Measurements from ENCODE around the gene PPP4R2.

- TF ChIP-seq CTCF (conservative IDR thresholded peaks at IDR 0.05 in 1 of 2, IDR thresholded peaks at IDR 0.05 in 1 of 2; ENCODE audit: extremely low read depth in 1 of 2, insufficient read depth in 1 of 2, low read depth in 1 of 2, low read length in 2 of 2) (no peak), EZH2 (IDR thresholded peaks at IDR 0.05; ENCODE audit: borderline replicate concordance, low read length) (no peak)
Observed at GRCh38 chr3:73081140-73081539, 84.5 kb downstream of the PPP4R2 start.

Measured in mammary epithelial cell (primary cell).